ENCODE data around the gene GALNT12. TPM values are rescaled to one million over a fixed set of nuclear protein-coding genes. Genes with fewer than 3 reads are reported as not detected.
A peak's percentile ranks its signal among the peaks of the same experiment; 100 is the strongest.

Gene GALNT12
- polyA plus RNA-seq, 4 donors = 4.1 to 11.4 (median 10.2) TPM

DNA sequence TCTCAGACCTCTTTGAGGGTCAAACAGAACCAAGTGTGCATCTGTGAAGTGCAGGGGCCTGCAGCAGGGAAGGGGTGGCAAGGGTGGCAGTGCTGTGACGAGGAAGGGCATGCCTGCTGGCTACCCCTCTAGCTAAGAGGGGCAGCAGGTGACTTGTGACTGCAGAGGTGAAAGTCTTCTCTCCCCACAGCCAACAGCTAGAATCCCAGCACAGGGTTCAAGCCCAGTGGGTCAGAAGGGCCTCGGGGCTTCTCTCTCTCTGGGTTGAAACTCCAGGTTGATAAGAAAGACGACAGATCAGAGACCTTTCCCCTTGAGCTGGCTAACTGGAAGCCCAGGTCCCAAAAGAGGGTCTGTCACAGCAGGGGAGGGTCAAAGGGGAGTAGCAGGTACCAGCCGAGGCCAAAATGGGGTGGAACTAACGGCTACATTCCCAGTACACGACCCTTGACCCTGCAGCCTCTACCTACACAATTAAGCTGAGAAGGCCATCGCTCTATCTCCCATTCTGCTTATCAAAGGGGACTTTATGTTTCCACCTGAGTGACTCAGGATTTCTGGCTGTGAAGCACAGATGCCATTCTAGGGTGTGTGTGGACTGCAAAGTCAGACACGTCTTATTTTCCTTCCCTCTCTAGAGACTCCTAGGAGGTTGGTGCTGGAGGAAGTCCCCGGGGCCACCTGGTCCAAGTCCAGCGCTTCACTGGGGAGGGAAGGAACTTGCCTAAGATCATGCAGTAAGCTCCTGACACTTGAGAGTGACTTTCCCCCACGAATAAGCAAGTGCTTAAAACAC, 25.7 kb upstream of the GALNT12 start:
- DNase-seq (ENCODE audit: low read depth in 4 of 4, low spot score in 3 of 4) = no peak

DNA sequence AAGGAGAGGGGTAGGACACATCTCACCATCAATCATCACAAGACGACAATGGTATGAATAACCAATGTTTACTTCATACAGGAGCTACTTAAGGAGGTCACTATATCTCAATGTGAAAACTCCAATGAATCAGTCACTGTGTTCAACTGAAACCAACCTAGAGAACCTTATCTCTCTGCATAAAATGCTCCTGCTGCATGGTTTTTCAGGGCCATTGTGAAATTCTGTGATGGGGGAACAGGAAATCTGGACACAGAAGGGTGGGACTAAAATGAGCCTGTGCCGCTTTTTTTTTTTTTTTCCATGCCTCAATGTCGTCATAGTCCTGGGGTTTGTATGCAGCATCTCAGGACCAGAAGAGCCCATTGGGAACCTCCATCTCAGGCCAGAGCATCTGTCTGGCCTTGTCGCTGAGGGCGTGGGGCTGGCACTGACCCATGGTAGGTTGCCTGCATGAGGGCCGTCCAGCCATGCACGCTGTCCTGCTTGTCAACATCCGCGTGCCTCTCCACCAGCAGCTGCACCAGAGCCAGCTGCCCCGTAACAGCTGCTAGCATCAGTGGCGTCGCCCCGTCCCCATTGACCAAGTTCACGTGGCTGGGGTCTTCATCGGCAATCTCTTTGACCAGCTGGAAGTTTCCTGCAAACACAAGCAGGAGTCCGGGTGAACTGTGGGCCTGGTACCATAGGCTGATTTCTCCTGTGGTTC, 23.8 kb upstream of the GALNT12 start:
- DNase-seq (ENCODE audit: low read depth in 4 of 4, low spot score in 3 of 4) = no peak

DNA sequence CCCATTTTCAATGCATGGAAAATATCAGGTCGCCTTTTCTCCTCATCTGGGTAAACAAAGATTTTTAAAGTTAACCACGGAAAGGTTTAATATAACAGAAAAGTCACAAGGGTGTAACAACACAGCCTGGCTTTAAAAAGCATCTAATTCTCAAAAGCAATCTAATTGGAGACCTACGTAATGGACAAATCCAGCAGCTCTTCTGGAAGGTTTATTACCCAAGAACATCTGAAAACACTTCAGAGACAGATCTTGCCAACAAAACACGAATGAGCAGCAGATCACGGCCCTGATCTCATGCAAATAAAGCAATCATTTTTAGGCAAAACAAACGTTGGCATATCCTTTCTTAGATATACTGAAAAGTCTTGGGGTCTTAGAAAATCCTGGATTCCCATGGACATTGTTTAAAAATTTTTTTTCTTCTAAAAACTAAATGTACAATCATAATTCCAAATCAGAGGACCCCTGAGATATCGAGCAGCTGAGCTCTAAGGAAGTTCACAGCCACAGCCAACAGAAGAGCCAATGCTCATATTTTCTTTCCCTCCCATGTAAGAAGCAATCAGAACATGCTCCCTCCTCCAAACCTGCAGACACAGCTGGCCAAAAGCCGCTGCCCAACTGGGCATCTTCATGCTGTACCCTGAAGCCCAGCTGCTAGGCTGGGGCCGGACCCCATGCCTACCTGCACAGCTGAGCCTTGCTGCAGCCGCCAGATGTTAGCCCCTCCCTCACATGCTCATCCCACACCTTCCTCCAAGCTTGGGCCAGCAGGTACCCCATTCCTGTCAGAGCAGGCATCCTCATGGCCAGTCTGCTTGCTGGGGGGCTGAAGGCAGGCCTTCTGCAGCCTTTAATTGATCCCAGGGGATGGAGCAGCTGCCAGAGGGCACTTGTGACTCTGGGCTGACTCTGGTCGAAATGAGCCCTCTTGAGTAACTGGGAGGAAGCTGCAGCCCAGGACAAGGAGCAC, 22.4 kb upstream of the GALNT12 start:
- no peak for DNase-seq (ENCODE audit: low read depth in 4 of 4, low spot score in 3 of 4)

DNA sequence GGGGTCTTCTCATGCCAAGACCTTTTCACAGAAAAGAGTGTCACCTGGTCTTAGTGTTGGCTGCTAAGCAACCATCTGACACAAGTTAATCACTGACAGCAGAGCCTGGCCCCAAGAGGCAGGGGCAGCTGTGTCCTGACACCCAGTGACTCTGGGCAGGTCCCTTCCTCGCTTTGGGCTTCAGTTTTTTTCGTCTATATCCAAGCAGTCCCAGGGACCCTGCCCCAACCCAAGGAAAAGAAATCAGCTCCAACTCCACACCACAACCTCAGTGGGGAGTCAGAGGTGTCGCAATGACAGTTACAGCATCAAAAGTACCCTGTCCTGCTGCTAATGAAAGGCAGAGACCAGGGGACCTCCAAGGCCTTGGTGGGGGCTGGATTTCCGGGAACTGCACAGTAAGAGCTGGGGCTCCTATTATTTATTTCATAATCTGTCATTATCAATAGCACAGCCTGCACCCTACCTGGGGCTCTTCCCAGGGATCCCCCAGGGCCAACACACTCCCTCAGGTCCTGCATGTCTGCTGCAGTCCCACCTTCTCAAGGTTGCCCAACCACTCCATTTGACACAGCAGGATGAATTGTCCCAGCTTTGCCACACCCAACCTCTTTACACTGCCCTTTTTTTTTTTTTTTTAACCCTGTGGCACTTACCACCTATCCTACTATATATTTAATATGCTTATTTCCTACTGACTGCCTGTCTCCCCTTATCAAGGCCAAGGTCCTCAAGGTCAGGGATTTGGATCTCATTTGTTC, 20.5 kb upstream of the GALNT12 start:
- DNase-seq (ENCODE audit: low read depth in 4 of 4, low spot score in 3 of 4) = no peak

DNA sequence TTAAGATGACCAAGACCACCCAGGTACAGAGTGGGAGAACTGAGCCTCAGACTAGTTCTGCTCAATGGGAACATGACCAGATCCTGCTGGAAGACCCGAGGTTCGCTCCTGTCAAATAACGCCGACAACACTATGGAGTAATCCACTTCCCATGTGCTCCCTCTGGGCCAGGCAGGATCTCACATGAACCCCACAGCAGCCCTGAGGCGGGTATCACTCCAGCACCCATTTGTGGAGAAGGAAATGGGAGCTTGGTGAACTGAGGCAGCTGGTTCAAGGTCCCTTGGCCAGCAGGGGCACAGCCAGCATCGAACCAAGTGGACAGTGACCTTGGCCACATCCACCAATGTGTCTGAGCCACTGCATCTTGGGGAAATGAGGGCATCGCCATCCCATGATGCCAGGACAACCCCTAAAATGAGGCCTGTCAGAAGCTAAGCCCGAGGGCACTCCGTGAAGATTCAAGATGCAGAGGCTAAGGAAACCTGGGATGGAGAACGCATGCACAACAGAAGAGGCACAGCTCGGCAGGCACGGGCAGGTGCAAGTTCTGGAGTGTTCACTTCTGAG, 19.6 kb upstream of the GALNT12 start:
- DNase-seq (ENCODE audit: low read depth in 4 of 4, low spot score in 3 of 4) = no peak

DNA sequence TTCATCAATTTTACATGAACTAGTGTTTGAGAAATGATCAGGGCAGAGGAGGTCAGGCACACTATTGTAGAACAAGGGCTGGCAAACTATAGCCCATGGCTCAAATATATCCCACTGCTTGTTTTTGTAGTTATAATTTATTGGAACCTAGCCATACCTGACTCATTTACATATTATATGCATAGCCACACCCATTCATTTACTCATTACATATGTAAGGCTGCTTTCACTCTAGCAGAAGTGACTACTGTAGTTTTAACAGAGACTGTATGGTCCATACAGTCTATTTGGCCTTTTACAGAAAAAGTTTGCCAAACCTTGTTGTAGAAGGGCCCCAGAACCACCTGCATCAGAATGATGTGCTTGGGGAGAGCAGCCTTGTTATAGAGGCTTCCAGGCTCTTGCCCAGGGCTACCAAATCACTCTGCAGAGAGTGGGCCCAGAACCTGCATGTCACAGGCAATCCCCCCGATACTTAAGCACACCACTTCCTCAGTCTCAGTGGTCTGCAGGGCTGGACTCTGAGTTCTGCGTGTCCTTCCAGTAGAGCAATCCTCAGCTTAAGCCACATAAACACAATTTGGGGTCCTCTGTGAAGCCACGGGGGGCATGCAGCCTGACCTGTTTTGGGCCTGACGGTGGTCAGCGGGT, 17.9 kb upstream of the GALNT12 start:
- no peak for DNase-seq (ENCODE audit: low read depth in 4 of 4, low spot score in 3 of 4)

DNA sequence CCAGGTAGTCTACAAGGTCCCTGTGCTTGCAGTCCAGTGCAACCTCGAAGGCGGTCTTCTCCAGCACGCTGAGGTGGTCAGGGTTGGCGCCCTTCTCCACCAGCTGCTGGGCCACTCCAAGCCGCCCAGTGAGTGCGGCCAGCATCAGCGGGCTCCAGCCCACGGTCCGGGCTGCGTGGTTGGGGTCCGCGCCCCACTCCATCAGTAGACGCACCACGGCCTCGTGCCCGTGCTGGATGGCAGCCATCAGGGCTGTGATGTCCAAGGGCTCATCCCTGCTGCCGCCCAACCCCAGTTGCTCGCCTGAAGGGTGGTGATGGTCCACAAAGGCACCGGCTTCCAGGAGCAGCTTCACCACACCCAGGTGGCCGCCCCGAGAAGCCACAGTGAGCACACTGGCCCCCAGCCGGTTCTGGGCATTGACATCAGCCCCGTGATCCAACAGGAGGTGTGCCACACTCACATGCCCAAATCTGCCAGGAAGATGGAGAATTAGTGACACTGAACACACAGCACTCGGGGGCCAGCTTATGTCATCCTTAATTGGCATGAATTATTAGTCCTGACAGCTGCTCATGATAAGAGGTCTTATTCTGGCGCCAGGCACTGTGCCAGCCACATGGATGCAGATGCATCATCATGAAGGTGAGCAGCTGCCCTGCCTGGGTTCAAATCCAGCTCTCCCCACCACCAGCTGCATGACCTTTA, 17.2 kb upstream of the GALNT12 start:
- DNase-seq (ENCODE audit: low read depth in 4 of 4, low spot score in 3 of 4) = no peak

DNA sequence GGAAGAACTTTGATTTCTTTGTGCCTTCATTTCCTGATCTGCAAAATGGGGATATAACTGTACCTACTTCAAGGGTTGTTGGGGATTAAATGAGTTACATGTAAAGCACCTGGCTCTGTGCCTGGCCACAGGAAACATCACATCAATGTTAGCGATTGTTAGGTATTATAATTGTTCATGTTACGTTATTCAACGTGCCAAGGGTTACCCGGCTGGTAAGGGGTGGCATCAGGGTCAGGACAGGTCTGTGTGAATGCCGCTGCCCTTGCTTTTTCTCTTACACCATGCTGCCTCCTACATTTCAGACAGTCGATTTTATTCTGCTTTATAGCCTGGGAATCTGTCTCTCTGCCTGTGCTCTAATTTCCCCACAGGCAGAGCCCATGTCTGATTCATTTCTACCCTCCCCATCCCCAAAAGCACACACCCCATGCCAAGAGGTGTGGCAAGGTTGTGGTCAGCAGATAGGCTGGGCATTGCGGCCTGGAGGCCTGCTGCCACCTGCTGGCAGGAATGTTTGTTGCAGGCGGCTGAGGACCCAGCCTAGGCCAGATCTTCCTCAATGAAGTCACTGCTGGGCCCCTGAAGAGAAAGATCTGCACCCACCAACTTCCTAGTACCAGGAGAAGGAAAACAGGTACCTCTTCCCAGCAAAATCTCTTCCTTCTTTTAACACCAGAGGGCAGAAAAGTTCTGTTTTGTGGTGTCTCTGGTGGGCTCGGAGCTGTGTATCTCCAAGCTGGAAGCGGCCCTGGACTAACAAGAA, 16.4 kb upstream of the GALNT12 start:
- peak in 3 of 4 donors; percentile 69 to 79 (median 76) for DNase-seq (ENCODE audit: low read depth in 4 of 4, low spot score in 3 of 4)

DNA sequence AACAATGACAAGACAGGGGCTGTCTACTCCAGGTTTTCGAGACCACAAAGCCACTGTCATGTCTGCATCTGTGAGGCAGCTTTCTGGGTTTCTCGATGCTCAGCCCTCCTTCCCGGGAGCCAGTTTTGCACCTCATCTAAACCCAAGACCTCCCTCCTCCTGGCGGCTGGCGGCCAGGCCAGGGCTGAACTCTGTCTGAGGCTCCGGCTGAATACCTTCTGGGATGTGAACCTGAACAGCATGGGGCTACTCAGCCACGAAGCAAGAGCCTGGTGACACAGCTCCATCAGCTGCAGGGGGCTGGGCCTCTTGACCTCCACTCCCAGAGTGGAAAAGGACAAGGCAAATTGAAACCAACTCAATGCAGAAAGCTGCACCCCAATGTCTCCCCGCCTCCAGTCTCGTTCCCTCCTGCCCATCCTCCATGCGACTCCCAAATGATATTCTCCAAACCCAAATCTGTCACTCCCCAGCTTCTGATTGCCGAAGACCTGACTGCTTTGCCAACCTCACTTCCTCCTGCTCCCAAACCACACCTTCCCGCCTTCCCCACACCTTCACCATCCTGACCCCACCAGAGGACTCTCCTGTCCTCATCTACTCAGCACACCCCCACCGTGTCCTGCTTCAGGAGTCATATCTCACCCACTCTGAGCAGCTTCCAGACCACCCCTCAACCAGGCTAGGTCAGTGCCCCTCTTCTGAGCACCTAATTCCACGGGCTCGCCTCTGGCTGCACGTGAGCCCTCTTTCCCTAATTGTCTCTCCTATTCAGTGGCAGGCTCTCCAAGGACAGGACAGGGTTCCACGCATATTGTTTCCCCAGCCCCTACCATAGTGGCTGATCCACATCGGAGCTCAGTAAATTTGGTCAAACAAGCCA, 15.6 kb upstream of the GALNT12 start:
- no peak for DNase-seq (ENCODE audit: low read depth in 4 of 4, low spot score in 3 of 4)

DNA sequence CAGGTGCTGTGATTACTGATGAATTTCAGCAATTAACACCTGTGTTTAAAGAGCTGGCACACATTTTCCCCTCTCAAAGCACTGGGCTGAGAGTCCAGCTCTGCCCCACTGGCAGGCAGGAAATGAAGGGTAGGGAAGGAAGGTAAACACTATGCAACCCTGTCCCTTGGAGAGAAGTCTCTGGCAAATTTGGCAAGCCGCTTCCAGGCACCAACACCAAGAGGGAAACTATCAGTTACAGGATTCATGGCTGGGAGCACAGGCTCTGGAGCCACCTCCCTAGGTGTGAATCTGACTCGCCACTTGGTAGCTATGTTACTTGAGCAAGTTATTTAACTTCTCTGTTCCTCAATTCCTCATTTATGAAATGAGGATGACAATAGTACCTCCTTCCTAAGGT, 14.4 kb upstream of the GALNT12 start:
- DNase-seq (ENCODE audit: low read depth in 4 of 4, low spot score in 3 of 4) = no peak

DNA sequence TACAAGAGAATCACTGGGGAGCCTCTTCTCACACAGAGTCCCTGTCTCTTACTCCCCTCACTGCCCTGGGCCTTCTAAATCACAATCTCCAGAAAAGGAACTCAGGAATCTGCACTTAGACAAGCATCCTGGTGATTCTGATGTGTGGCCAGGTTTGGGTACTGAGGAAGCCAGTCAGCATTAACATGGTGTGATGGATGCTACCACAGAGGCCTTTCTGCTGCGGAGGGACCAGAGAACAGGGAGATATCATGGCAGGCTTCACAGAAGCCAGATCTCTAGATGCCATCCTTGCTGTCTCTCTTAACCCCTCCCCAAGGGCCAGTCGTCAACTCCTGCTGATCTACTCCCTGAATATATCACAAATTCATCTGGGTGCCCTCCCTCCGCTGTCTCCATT, 12.7 kb upstream of the GALNT12 start:
- no peak for DNase-seq (ENCODE audit: low read depth in 4 of 4, low spot score in 3 of 4)

DNA sequence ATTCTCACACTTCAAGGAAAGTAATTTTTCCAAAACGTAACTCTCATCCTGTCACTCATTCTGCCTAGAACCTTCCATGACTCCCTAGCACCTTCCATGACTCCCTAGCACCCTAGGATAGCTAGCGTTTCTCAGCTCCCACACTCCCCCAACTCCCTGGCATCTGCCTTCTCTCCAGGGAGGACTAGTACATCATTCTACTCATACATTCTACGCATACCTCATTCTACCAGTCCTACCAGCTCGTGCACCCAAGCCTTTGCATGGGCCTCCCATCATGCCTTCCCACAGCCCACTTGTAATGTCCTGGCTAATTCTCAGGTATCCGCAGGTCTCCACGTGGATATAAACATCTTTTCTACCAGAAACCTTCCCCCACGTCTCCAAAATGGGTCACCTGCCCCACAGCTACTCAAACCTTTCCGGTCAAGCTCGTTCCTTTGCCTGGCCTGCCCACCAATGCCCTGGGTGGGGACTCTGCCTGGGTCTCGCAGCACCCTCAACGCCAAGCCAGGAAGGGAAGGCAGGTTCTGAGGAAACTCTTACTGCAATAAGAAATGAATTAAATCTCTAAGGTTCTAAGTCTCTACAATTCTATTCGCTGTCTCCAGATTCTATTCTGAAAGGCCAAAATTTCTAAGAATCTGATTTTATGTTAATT, 12.0 kb upstream of the GALNT12 start:
- DNase-seq (ENCODE audit: low read depth in 4 of 4, low spot score in 3 of 4) = no peak

DNA sequence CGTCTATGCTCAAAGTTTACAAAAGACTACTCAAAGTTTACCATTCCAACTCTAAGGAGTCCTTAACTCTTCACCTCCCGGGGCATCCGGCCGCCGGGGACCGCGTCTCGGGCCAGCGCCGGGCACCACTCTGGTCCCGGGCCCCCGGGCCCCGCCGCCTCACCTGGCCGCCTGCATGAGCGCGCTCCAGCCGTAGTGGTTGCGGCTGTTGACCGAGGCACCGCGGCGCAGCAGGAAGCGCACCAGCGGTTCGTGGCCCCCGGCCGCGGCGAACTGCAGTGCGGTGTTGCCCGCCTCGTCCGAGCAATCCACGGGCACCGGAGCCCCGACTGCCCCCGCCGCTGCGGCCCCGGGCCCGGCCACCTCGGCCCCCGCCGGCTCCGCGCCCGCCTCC, 11.5 kb upstream of the GALNT12 start:
- DNase-seq (ENCODE audit: low read depth in 4 of 4, low spot score in 3 of 4) = no peak

DNA sequence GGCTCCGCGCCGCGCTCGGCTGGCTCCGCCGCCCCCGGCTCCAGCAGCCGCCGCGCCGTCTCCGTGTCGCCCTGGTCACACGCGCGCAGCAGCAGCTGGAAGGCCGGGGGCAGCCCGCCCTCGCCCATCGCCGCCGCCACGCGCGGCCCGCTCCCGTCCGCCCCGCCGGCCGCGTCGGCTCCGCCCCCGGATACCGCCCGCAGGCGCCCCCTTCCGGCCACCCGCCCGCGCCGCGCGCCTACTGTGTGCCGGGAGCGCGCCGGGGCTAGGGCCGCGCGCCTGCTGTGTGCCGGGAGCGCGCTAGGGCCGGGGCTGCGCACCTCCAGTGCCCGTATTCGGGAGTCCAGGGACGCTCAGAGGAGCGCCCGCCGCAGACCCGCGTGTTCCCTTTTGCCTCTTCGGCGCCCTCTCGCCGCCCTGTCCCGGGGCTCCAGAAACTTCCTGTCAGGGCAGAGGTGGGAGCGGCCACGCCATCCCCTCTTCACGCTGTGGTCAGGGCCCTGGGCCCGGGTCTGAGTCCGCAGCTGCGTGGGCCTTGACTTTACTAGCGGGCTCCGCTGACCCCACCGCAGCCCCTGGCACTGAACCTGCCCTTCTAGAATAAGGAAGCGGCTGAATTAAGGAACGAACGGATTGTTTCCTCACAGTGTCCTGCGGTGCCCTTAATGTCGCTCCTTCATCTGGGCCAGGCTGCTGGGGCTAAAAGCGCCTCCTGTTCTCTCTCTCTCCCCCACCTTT, 10.9 kb upstream of the GALNT12 start, which contains the start of gene ANKS6:
Gene ANKS6 (minus strand): TSS at position 192 of the 738 bp plus-strand sequence. CDS start 64 bp downstream, at position 128.
- peak in 3 of 4 donors; percentile 66 to 72 (median 69) for DNase-seq (ENCODE audit: low read depth in 4 of 4, low spot score in 3 of 4)

DNA sequence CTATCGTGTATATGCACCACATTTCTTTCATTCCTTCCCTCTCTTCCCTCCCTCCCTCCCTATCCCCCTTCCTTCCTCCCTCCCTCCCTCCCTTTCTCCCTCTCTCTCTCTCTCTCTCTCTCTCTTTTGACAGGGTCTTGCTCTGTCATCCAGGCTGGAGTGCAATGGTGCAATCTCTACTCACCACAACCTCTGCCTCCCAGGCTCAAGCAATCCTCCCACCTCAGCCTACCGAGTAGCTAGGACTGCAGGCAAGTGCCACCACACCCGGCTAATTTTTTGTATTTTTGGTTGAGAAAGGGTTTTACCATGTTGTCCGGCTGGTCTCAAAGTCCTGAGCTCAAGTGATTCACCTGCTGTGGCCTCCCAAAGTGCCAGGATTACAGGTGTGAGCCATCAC, 10.0 kb upstream of the GALNT12 start:
- DNase-seq (ENCODE audit: low read depth in 4 of 4, low spot score in 3 of 4) = no peak

DNA sequence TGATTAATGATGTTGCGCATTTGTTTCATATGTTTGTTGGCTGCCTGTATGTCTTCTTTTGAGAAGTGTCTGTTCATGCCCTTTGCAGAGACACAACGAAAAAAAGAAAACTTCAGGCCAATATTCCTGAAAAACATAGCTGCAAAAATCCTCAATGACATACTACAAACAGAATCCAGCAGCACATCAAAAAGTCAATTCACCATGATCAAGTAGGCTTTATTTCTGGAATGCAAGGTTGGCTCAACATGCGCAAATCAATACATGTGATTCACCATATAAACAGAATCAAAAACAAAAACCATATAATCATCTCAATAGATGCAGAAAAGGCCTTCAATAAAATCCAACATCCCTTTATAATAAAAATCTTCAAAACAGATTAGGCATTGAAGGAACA, 9.2 kb upstream of the GALNT12 start:
- DNase-seq (ENCODE audit: low read depth in 4 of 4, low spot score in 3 of 4) = no peak

All from left renal pelvis (tissue), 4 donors.